ENCODE data around the gene AKAIN1.

GRCh38 chr18:5103286-5103685 lies 93.8 kb downstream of the AKAIN1 start:
- TF ChIP-seq CTCF (IDR thresholded peaks at IDR 0.05) (no peak), POLR2A (IDR thresholded peaks at IDR 0.05) (no peak)

Measured in gastroesophageal sphincter (tissue), 3 donors.